GM18861 (cell line): ENCODE measurements around the gene CCDC150.

Experiments
- ATAC-seq: cut with Tn5 transposase; IDR thresholded peaks from one replicate; pipeline ENCODE4 v1.9.1; 2021; ENCODE audit not compliant: unreplicated experiment

CCDC150 gene

DNA sequence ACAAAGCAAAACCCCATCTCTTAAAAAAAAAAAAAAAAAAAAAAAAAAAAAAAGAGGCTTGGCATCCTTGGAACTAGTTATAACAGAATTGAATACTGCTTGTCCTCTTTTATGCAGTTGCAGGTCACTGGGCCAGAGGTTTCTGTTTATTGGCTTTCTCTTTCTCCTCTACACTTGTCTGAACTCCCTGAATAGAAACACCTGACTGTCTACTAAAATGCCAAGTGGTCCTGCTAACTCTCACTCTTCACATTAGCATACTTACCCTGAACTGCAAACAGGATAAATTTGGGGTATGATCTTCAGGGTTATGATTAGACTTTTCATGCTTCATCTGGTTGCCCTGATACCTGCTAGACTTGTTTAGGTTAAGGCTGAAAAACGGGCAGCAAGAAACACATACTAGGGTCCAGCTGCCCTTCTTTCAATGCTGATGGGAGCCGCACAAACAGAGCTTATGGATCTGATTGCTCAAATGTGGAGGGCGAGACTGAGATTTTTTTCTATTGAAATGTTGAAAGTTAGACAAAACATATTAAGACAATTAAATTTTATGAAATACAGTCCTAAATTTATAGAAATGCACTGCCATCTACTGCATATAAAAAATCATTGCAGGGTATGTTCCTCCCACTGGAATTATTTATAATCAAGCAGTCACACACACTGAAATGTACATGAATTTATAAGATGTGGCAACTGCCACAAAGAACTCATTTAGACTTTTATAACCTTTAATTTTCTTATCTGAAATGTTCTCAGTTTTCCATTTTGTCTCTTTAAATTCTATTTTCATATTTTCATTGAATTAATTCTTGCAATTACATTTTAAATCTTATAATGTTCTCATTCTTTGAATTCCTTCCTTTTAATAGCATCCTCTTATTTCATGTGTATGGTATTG lies 119.2 kb downstream of the CCDC150 start:
- no peak for ATAC-seq

GRCh38 chr2:196759378-196759706 lies 119.8 kb downstream of the CCDC150 start:
- no peak for ATAC-seq

DNA sequence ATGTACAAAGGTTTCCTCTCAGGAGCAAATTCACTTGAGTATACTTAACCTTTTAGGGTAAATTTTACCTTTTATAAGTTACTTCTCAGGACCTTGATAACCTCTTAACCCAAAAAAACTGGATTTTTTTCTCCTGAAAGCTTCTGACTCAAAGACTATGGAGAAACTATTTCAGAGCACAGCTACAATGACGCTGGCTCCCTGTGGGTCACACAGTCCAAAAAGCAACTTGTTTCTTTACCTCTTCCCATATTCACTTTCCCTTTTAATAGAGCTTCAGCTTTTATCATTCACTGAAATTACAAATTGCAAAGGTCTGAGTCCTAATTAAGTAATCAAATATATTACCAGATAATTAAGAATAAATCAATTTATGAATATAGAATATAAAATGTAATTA lies 127.6 kb downstream of the CCDC150 start:
- ATAC-seq: no peak
